Uterus (tissue), 4 donors: ENCODE data around the gene DYNLT5. TPM values are rescaled to one million over a fixed set of nuclear protein-coding genes. Genes with fewer than 3 reads are reported as not detected.
"Not testable (repeated sequence)": the region's sequence is repeated elsewhere in the genome, so short reads cannot be mapped to it uniquely, and the experiment has no call there.

Experiments used
- DNase-seq, 2 donors: peaks; one replicate each; pipeline ENCODE4 v3.0.0-alpha.2; 2019 to 2020
- H3K27ac ChIP-seq, 2 donors: fragments of 200-600 bp; sonication (generic); 1 replicate in 1 of 2; 2 replicates in 1 of 2; pipeline ENCODE4 v1.5.1; 2016 to 2018
- H3K27me3 ChIP-seq, 2 donors: fragments of 200-600 bp; sonication (generic); one replicate each; pipeline ENCODE4 v1.5.1; 2018 to 2019; ENCODE audit warnings: control low read depth in 1 of 2
- H3K36me3 ChIP-seq, 2 donors: fragments of 200-600 bp; sonication (generic); one replicate each; pipeline ENCODE4 v1.5.1; 2019; ENCODE audit warnings: control low read depth in 1 of 2
- H3K4me1 ChIP-seq, 2 donors: fragments of 200-600 bp; sonication (generic); one replicate each; pipeline ENCODE4 v1.5.1; 2018 to 2019; ENCODE audit warnings: control low read depth in 1 of 2
- H3K4me3 ChIP-seq, 2 donors: fragments of 200-600 bp; sonication (generic); 1 replicate in 1 of 2; 2 replicates in 1 of 2; pipeline ENCODE4 v1.5.1; 2018 to 2019; ENCODE audit warnings: mild to moderate bottlenecking in 1 of 2
- H3K9me3 ChIP-seq, 2 donors: fragments of 200-600 bp; sonication (generic); one replicate each; pipeline ENCODE4 v1.5.1; 2019; ENCODE audit warnings: control low read depth in 1 of 2
- CTCF ChIP-seq, 4 experiments: fragments of 200-600 bp in 2 of 4; fragments of 450-650 bp in 2 of 4; sonication (generic) in 2 of 4; IDR thresholded peaks; one replicate each; pipeline ENCODE4 v1.5.1; 2016 to 2019; ENCODE audit warnings: antibody characterized with exemption in 4 of 4, mild to moderate bottlenecking in 2 of 4, moderate library complexity in 1 of 4
- POLR2A ChIP-seq, 2 donors: fragments of 450-650 bp; IDR thresholded peaks; one replicate each; pipeline ENCODE4 v1.6.1; 2016; ENCODE audit warnings: antibody characterized with exemption in 2 of 2, mild to moderate bottlenecking in 1 of 2, moderate library complexity in 1 of 2
- intact Hi-C: fragments of 100-400 bp; cut with DNase I; formaldehyde crosslinking; loops from one replicate; pipeline ENCODE4 v1.15.1; 2023; ENCODE audit warnings: low total_unique reads
- total RNA-seq, 4 donors: library from RNA; depleted of rRNA in 3 of 4; stranded (reverse); fragments of >200 nt in 3 of 4; gene quantifications; one replicate each; pipeline versions ENCODE4 v1.1.0 to v1.2.4, GENCODE V29; 2014 to 2023
- donor health status: DM: yes; HTN: yes; CAD: no.

DYNLT5 gene
- total RNA-seq, 4 donors from 2014 or later = 1.3 to 1.5 TPM; not detected in 2

- H3K27me3 ChIP-seq = no peaks in the 10 kb centered on the region
- no peaks in the 10 kb centered on the region for H3K9me3 ChIP-seq
- no peaks in the 10 kb centered on the region for H3K36me3 ChIP-seq
- H3K27ac ChIP-seq = no peak overlapping the region
- intact Hi-C loops = no loop called here
- no peak overlapping the region for H3K4me3 ChIP-seq
- no peak for DNase-seq
- H3K4me1 ChIP-seq = no peaks in the 10 kb centered on the region
- no peak for TF ChIP-seq POLR2A (IDR thresholded peaks at IDR 0.05)
- no peak for TF ChIP-seq CTCF (IDR thresholded peaks at IDR 0.05)
Observed at GRCh38 chr1:66729523-66729922, 22.7 kb upstream of the DYNLT5 start.

GRCh38 chr1:66730462-66730861 is 21.8 kb upstream of the DYNLT5 start:
- no peak for DNase-seq
- Histone ChIP-seq H3K27ac (no peak overlapping the region), H3K36me3 (no peaks in the 10 kb centered on the region), H3K9me3 (no peaks in the 10 kb centered on the region), H3K4me3 (no peak overlapping the region), H3K4me1 (no peaks in the 10 kb centered on the region), H3K27me3 (no peaks in the 10 kb centered on the region)
- intact Hi-C loops = no loop called here
- TF ChIP-seq CTCF (IDR thresholded peaks at IDR 0.05) (no peak), POLR2A (IDR thresholded peaks at IDR 0.05) (no peak)

- no peak for TF ChIP-seq POLR2A (IDR thresholded peaks at IDR 0.05)
- no peak for TF ChIP-seq CTCF (IDR thresholded peaks at IDR 0.05)
- H3K36me3 ChIP-seq = no peaks in the 10 kb centered on the region
- intact Hi-C loops = no loop called here
- no peak overlapping the region for H3K27ac ChIP-seq
- H3K4me1 ChIP-seq = no peaks in the 10 kb centered on the region
- no peak for DNase-seq
- no peak overlapping the region for H3K4me3 ChIP-seq
- H3K27me3 ChIP-seq = no peaks in the 10 kb centered on the region
- H3K9me3 ChIP-seq = no peaks in the 10 kb centered on the region
Observed at GRCh38 chr1:66731170-66731865, 20.9 kb upstream of the DYNLT5 start.

- DNase-seq = no peak
- Histone ChIP-seq H3K36me3 (no peaks in the 10 kb centered on the region), H3K27me3 (no peaks in the 10 kb centered on the region), H3K27ac (no peak overlapping the region), H3K9me3 (no peaks in the 10 kb centered on the region), H3K4me1 (no peaks in the 10 kb centered on the region), H3K4me3 (no peak overlapping the region)
- intact Hi-C loops = no loop called here
- TF ChIP-seq CTCF (IDR thresholded peaks at IDR 0.05) = no peak
- TF ChIP-seq POLR2A (IDR thresholded peaks at IDR 0.05) = no peak
Observed at GRCh38 chr1:66732407-66733166, 19.7 kb upstream of the DYNLT5 start.

- Histone ChIP-seq H3K9me3 (no peaks in the 10 kb centered on the region), H3K4me3 (no peak overlapping the region), H3K27me3 (no peaks in the 10 kb centered on the region), H3K36me3 (no peaks in the 10 kb centered on the region), H3K4me1 (no peaks in the 10 kb centered on the region), H3K27ac (no peak overlapping the region)
- intact Hi-C loops = no loop called here
- no peak for DNase-seq
- TF ChIP-seq POLR2A (IDR thresholded peaks at IDR 0.05) (no peak), CTCF (IDR thresholded peaks at IDR 0.05) (no peak)
Observed at GRCh38 chr1:66733348-66734017, 18.8 kb upstream of the DYNLT5 start.

GRCh38 chr1:66734531-66734930 is 17.7 kb upstream of the DYNLT5 start:
- H3K27me3 ChIP-seq, H3K9me3 ChIP-seq, DNase-seq, H3K4me3 ChIP-seq, H3K4me1 ChIP-seq, intact Hi-C loops, H3K27ac ChIP-seq, H3K36me3 ChIP-seq: not testable (repeated sequence)
